GM12878 (cell line): ENCODE measurements around the gene USP11.

Source experiments
- BACH1 ChIP-seq: fragments of 450-650 bp; IDR thresholded peaks from 2 replicates; pipeline ENCODE4 v1.6.1; 2017; ENCODE audit warnings: mild to moderate bottlenecking, borderline replicate concordance
- CHD2 ChIP-seq: IDR thresholded peaks from 2 replicates; pipeline ENCODE4 v1.6.1; 2011; ENCODE audit warnings: low read depth, low read length, improper control_type of control experiment, borderline replicate concordance
- CHD4 ChIP-seq: fragments of 200-600 bp; sonication (generic); IDR thresholded peaks from 2 replicates; pipeline ENCODE4 v1.6.1; 2016; ENCODE audit warnings: mild to moderate bottlenecking
- EZH2 ChIP-seq: IDR thresholded peaks from 2 replicates; pipeline ENCODE4 v1.6.1; 2012; ENCODE audit warnings: low read depth, mild to moderate bottlenecking, control low read depth, inconsistent platforms, low read length, borderline replicate concordance; ENCODE audit not compliant: control insufficient read depth
- POLR2A ChIP-seq: IDR thresholded peaks from 2 replicates; pipeline ENCODE4 v1.6.1; 2011; ENCODE audit warnings: low read depth, mild to moderate bottlenecking, low read length
- RCOR1 ChIP-seq: conservative IDR thresholded peaks from 2 replicates; pipeline ENCODE4 v1.6.1; 2012; ENCODE audit warnings: low read depth, low read length, improper control_type of control experiment
- SPI1 ChIP-seq: IDR thresholded peaks from 2 replicates; pipeline ENCODE4 v1.6.1; 2011; ENCODE audit warnings: low read depth, mild to moderate bottlenecking, low read length, moderate library complexity, borderline replicate concordance; ENCODE audit not compliant: insufficient read depth
- TAF1 ChIP-seq: IDR thresholded peaks from 2 replicates; pipeline ENCODE4 v1.6.1; 2011; ENCODE audit warnings: mild to moderate bottlenecking, low read depth, low read length, borderline replicate concordance
- TARDBP ChIP-seq: IDR thresholded peaks from 2 replicates; pipeline ENCODE4 v1.6.1; 2016; ENCODE audit warnings: borderline replicate concordance
- TF ChIP-seq, protein P1 (sequence below), 3 experiments: IDR thresholded peaks in 2 of 3; conservative IDR thresholded peaks in 1 of 3; 2 replicates each; pipeline ENCODE4 v1.5.1; 2011; ENCODE audit warnings: low read depth in 3 of 3, low read length in 3 of 3, mild to moderate bottlenecking in 3 of 3, control low read depth in 2 of 3, moderate library complexity in 2 of 3, inconsistent platforms in 1 of 3, mixed read lengths in 1 of 3; ENCODE audit not compliant: control insufficient read depth in 2 of 3, insufficient read depth in 1 of 3; ENCODE audit errors: extremely low read depth in 1 of 3
- TF ChIP-seq, protein P2 (sequence below): IDR thresholded peaks from 2 replicates; pipeline ENCODE4 v1.6.1; 2011; ENCODE audit warnings: borderline replicate concordance, low read depth, mild to moderate bottlenecking, moderate library complexity, low read length; ENCODE audit not compliant: insufficient read depth, poor library complexity, severe bottlenecking
- TF ChIP-seq, protein P3 (sequence below): IDR thresholded peaks from 2 replicates; pipeline ENCODE4 v1.6.1; 2012; ENCODE audit warnings: low read depth, low read length, improper control_type of control experiment
- TF ChIP-seq, protein P4 (sequence below): IDR thresholded peaks from 2 replicates; pipeline ENCODE4 v1.6.1; 2011; ENCODE audit warnings: low read depth, low read length, improper control_type of control experiment, borderline replicate concordance
- TF ChIP-seq, protein P5 (sequence below): fragments of 450-650 bp; formaldehyde crosslinking; IDR thresholded peaks from 2 replicates; pipeline ENCODE4 v1.4.0; 2020; ENCODE audit warnings: mild to moderate bottlenecking, moderate library complexity

DNA sequence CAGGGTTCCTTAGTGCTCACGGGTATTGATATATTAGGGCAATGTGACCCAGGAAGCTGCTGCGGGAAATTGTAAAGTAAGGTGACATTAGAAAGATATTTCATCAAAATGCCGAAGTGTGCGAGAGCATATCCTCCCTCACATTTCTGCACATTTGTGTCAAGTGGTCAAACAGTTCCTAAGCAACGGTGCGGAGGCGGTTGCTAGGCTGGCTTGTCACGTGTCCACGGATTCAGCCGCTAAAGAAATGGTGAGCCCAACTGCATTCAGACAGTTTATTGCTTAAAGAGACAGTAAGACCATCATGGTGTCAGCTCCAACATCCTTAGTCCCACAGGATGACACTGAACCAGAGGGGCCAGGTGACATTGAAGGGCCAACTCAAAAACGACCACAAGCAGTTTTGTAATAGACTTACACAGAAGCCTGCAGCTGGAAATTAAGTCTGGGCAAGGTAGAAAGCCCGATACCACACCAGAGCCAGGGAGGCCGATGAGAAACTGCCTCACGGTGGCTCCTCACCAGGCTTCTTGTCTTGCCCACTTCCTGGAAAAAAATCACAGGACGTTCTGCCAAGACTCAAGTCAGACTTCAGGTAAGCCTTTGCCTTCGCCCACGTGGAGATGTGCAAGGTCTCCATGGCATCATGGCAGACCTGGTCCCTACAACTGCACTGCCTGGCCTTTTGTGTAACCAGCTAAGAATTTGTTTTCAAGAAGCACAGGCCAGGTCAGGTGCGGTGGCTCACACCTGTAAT, 50.4 kb downstream of the USP11 start:
- TF ChIP-seq POLR2A (no peak), TARDBP (no peak), BACH1 (no peak), CHD4 (no peak), EZH2 (no peak), CHD2 (no peak), SPI1 (no peak), TAF1 (no peak), RCOR1 (no peak)
- TF ChIP-seq, protein P1, sequence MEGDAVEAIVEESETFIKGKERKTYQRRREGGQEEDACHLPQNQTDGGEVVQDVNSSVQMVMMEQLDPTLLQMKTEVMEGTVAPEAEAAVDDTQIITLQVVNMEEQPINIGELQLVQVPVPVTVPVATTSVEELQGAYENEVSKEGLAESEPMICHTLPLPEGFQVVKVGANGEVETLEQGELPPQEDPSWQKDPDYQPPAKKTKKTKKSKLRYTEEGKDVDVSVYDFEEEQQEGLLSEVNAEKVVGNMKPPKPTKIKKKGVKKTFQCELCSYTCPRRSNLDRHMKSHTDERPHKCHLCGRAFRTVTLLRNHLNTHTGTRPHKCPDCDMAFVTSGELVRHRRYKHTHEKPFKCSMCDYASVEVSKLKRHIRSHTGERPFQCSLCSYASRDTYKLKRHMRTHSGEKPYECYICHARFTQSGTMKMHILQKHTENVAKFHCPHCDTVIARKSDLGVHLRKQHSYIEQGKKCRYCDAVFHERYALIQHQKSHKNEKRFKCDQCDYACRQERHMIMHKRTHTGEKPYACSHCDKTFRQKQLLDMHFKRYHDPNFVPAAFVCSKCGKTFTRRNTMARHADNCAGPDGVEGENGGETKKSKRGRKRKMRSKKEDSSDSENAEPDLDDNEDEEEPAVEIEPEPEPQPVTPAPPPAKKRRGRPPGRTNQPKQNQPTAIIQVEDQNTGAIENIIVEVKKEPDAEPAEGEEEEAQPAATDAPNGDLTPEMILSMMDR (IDR thresholded peaks at IDR 0.05 in 2 of 3, conservative IDR thresholded peaks at IDR 0.05 in 1 of 3; ENCODE audit: control insufficient read depth in 2 of 3, extremely low read depth in 1 of 3, insufficient read depth in 1 of 3, low read depth in 3 of 3, low read length in 3 of 3), result no peak
- TF ChIP-seq, protein P2, sequence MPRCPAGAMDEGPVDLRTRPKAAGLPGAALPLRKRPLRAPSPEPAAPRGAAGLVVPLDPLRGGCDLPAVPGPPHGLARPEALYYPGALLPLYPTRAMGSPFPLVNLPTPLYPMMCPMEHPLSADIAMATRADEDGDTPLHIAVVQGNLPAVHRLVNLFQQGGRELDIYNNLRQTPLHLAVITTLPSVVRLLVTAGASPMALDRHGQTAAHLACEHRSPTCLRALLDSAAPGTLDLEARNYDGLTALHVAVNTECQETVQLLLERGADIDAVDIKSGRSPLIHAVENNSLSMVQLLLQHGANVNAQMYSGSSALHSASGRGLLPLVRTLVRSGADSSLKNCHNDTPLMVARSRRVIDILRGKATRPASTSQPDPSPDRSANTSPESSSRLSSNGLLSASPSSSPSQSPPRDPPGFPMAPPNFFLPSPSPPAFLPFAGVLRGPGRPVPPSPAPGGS, result no peak
- TF ChIP-seq, protein P3, sequence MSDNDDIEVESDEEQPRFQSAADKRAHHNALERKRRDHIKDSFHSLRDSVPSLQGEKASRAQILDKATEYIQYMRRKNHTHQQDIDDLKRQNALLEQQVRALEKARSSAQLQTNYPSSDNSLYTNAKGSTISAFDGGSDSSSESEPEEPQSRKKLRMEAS, result no peak
- TF ChIP-seq, protein P4, sequence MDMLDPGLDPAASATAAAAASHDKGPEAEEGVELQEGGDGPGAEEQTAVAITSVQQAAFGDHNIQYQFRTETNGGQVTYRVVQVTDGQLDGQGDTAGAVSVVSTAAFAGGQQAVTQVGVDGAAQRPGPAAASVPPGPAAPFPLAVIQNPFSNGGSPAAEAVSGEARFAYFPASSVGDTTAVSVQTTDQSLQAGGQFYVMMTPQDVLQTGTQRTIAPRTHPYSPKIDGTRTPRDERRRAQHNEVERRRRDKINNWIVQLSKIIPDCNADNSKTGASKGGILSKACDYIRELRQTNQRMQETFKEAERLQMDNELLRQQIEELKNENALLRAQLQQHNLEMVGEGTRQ, result no peak
- TF ChIP-seq, protein P5, sequence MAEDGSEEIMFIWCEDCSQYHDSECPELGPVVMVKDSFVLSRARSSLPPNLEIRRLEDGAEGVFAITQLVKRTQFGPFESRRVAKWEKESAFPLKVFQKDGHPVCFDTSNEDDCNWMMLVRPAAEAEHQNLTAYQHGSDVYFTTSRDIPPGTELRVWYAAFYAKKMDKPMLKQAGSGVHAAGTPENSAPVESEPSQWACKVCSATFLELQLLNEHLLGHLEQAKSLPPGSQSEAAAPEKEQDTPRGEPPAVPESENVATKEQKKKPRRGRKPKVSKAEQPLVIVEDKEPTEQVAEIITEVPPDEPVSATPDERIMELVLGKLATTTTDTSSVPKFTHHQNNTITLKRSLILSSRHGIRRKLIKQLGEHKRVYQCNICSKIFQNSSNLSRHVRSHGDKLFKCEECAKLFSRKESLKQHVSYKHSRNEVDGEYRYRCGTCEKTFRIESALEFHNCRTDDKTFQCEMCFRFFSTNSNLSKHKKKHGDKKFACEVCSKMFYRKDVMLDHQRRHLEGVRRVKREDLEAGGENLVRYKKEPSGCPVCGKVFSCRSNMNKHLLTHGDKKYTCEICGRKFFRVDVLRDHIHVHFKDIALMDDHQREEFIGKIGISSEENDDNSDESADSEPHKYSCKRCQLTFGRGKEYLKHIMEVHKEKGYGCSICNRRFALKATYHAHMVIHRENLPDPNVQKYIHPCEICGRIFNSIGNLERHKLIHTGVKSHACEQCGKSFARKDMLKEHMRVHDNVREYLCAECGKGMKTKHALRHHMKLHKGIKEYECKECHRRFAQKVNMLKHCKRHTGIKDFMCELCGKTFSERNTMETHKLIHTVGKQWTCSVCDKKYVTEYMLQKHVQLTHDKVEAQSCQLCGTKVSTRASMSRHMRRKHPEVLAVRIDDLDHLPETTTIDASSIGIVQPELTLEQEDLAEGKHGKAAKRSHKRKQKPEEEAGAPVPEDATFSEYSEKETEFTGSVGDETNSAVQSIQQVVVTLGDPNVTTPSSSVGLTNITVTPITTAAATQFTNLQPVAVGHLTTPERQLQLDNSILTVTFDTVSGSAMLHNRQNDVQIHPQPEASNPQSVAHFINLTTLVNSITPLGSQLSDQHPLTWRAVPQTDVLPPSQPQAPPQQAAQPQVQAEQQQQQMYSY (CRISPR knock-in tag), result no peak
